ENCODE measurements around the gene GASK1B. TPM values are rescaled to one million over a fixed set of nuclear protein-coding genes. Genes with fewer than 3 reads are reported as not detected.

Gene GASK1B
- total and polyA plus RNA-seq, 2 donors (not counting 1 experiment from before 2014, with no cell fraction given): 23.6 to 51.6 TPM

DNA sequence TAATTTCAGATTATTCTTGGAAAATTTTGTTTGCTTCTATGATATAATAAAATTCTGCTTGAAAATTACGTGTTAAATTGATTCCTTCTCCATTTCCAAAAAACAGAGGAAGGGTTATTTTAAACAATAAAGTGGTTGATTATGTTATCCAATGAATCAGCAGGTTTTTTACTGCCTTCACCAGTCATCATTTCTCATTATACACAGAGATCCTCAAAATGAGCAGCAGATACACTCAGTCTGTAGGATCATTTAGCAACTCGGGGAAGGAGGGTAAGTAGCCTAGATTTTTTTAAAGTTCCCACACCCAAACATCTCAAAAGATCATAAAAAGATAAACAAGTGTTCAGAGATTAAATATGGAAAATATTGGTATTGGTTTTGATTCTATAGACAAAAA, 30.6 kb upstream of the GASK1B start:
- Histone ChIP-seq H3K4me3 (replicated peaks in 1 of 4; ENCODE audit: control extremely low read depth in 1 of 4, insufficient read depth in 1 of 4, low read depth in 3 of 4, low read length in 4 of 4) (no peak overlapping the region), H3K27me3 (ENCODE audit: control insufficient read depth, insufficient read depth, low read length) (no peaks in the 10 kb centered on the region), H3K4me2 (ENCODE audit: extremely low read depth, insufficient read depth, low read length) (no peak overlapping the region), H2AFZ (ENCODE audit: low read length) (no peak overlapping the region), H3K36me3 (ENCODE audit: control insufficient read depth, insufficient read depth, low read length) (no peaks in the 10 kb centered on the region), H3K9ac (ENCODE audit: insufficient read depth, low read length) (no peak overlapping the region), H3K4me1 (ENCODE audit: control insufficient read depth, extremely low read depth, insufficient read depth, low read length) (no peaks in the 10 kb centered on the region), H3K9me3 (ENCODE audit: control insufficient read depth, insufficient read depth, low read depth, low read length) (no peaks in the 10 kb centered on the region), H3K27ac (ENCODE audit: insufficient read depth, low read length) (no peak overlapping the region), H3K79me2 (ENCODE audit: control insufficient read depth, insufficient read depth, low read length) (no peaks in the 10 kb centered on the region), H4K20me1 (ENCODE audit: control insufficient read depth, extremely low read depth, insufficient read depth, low read length) (no peaks in the 10 kb centered on the region)
- no peak for TF ChIP-seq EZH2 (IDR thresholded peaks at IDR 0.05; ENCODE audit: low read length, missing control alignments)
- no peak for DNase-seq (ENCODE audit: low read depth in 2 of 2)

DNA sequence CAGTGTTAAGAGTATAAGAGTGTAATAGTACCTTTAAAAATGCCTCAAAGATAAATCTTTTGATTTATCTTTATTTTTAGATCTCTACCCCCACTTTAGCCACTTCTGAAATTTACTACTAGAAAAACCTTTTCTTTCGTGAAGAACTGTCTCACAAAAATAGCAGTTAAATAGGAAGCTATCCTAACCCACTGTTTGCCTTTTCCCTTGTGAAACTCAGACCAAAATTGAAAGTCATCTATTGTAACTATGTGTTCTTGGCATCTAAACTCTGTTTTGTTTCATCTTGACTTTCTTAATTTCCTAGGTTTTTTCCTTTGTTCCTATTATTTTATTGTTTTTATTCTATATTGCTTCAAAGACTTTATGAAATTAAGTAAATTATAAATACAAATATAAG, 29.7 kb upstream of the GASK1B start:
- no peaks in the 10 kb centered on the region for H3K79me2 ChIP-seq (ENCODE audit: control insufficient read depth, insufficient read depth, low read length)
- no peaks in the 10 kb centered on the region for H3K9me3 ChIP-seq (ENCODE audit: control insufficient read depth, insufficient read depth, low read depth, low read length)
- no peaks in the 10 kb centered on the region for H4K20me1 ChIP-seq (ENCODE audit: control insufficient read depth, extremely low read depth, insufficient read depth, low read length)
- TF ChIP-seq EZH2 (IDR thresholded peaks at IDR 0.05; ENCODE audit: low read length, missing control alignments) (no peak), CTCF (conservative IDR thresholded peaks at IDR 0.05 in 1 of 2, IDR thresholded peaks at IDR 0.05 in 1 of 2; ENCODE audit: low read depth in 1 of 2, low read length in 2 of 2) (no peak)
- H3K4me3 ChIP-seq (replicated peaks in 1 of 4; ENCODE audit: control extremely low read depth in 1 of 4, insufficient read depth in 1 of 4, low read depth in 3 of 4, low read length in 4 of 4): no peak overlapping the region
- no peak for DNase-seq (ENCODE audit: low read depth in 2 of 2)
- H3K4me1 ChIP-seq (ENCODE audit: control insufficient read depth, extremely low read depth, insufficient read depth, low read length): no peaks in the 10 kb centered on the region
- peaks cover under 1% of the 10 kb centered on the region for H3K27me3 ChIP-seq (ENCODE audit: control insufficient read depth, insufficient read depth, low read length)
- H3K9ac ChIP-seq (ENCODE audit: insufficient read depth, low read length): no peak overlapping the region
- no peak overlapping the region for H3K27ac ChIP-seq (ENCODE audit: insufficient read depth, low read length)
- no peak overlapping the region for H3K4me2 ChIP-seq (ENCODE audit: extremely low read depth, insufficient read depth, low read length)
- no peaks in the 10 kb centered on the region for H3K36me3 ChIP-seq (ENCODE audit: control insufficient read depth, insufficient read depth, low read length)
- H2AFZ ChIP-seq (ENCODE audit: low read length): no peak overlapping the region

DNA sequence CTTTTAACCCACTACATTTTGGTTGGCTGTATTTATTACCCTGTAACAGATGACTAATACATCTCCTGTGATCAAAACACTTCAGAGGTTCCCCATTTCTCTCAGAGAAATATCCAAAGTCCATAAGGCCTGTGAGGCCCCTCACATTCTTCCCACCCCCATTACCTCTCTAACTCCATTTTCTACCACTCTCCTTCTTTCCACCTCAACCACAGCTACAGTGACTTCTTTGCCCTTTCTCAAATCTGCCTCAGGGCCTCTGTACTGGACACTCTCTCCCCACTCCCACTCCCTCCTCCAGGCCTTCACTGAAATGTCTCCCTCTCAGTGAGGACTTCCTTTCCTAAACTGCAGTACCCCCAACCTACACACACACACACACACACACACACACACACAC, 29.1 kb upstream of the GASK1B start:
- DNase-seq (ENCODE audit: low read depth in 2 of 2): no peak
- H2AFZ ChIP-seq (ENCODE audit: low read length): no peak overlapping the region
- H3K79me2 ChIP-seq (ENCODE audit: control insufficient read depth, insufficient read depth, low read length): no peaks in the 10 kb centered on the region
- H3K4me3 ChIP-seq (replicated peaks in 1 of 4; ENCODE audit: control extremely low read depth in 1 of 4, insufficient read depth in 1 of 4, low read depth in 3 of 4, low read length in 4 of 4): no peak overlapping the region
- H3K9ac ChIP-seq (ENCODE audit: insufficient read depth, low read length): no peak overlapping the region
- no peak overlapping the region for H3K4me2 ChIP-seq (ENCODE audit: extremely low read depth, insufficient read depth, low read length)
- H4K20me1 ChIP-seq (ENCODE audit: control insufficient read depth, extremely low read depth, insufficient read depth, low read length): no peaks in the 10 kb centered on the region
- H3K9me3 ChIP-seq (ENCODE audit: control insufficient read depth, insufficient read depth, low read depth, low read length): no peaks in the 10 kb centered on the region
- no peak overlapping the region for H3K27ac ChIP-seq (ENCODE audit: insufficient read depth, low read length)
- no peak for TF ChIP-seq EZH2 (IDR thresholded peaks at IDR 0.05; ENCODE audit: low read length, missing control alignments)
- TF ChIP-seq CTCF (conservative IDR thresholded peaks at IDR 0.05 in 1 of 2, IDR thresholded peaks at IDR 0.05 in 1 of 2; ENCODE audit: low read depth in 1 of 2, low read length in 2 of 2): no peak
- H3K27me3 ChIP-seq (ENCODE audit: control insufficient read depth, insufficient read depth, low read length): peaks cover 3% of the 10 kb centered on the region
- H3K4me1 ChIP-seq (ENCODE audit: control insufficient read depth, extremely low read depth, insufficient read depth, low read length): no peaks in the 10 kb centered on the region
- no peaks in the 10 kb centered on the region for H3K36me3 ChIP-seq (ENCODE audit: control insufficient read depth, insufficient read depth, low read length)
